Left lung (tissue), 10 donors: Measurements from ENCODE around the gene CCDC15. TPM values are rescaled to one million over a fixed set of nuclear protein-coding genes. Genes with fewer than 3 reads are reported as not detected.
"Not testable (repeated sequence)": the region's sequence is repeated elsewhere in the genome, so short reads cannot be mapped to it uniquely, and the experiment has no call there.

Experiments used
- ATAC-seq: fragments of 200-7000 bp; cut with Tn5 transposase; one replicate; pipeline ENCODE4 v1.9.1; 2020; ENCODE audit warnings: moderate library complexity
- DNase-seq, 4 donors: peaks; one replicate each; pipeline ENCODE4 v3.0.0-alpha.2; 2013 to 2020
- H3K27ac ChIP-seq, 2 donors: fragments of 200-600 bp; sonication (generic) in 1 of 2; one replicate each; pipeline versions ENCODE4 v1.5.0 to v1.8.0; 2020 to 2021
- H3K27me3 ChIP-seq, 2 donors: fragments of 200-600 bp; sonication (generic) in 1 of 2; one replicate each; pipeline versions ENCODE4 v1.5.0 to v1.8.0; 2020 to 2021
- H3K36me3 ChIP-seq, 2 donors: fragments of 200-600 bp; sonication (generic) in 1 of 2; one replicate each; pipeline versions ENCODE4 v1.5.0 to v1.8.0; 2020 to 2021
- H3K4me1 ChIP-seq, 2 donors: fragments of 200-600 bp; one replicate each; pipeline ENCODE4 v1.8.0; 2021
- H3K4me3 ChIP-seq, 2 donors: fragments of 200-600 bp; sonication (generic) in 1 of 2; one replicate each; pipeline versions ENCODE4 v1.5.0 to v1.8.0; 2020 to 2021; ENCODE audit warnings: mild to moderate bottlenecking in 1 of 2
- H3K9me3 ChIP-seq, 2 donors: fragments of 200-600 bp; sonication (generic) in 1 of 2; one replicate each; pipeline versions ENCODE4 v1.5.0 to v1.8.0; 2020 to 2021
- CTCF ChIP-seq, 2 donors: fragments of 200-600 bp; sonication (generic) in 1 of 2; IDR thresholded peaks; one replicate each; pipeline versions ENCODE4 v1.5.0 to v1.8.0; 2021; ENCODE audit warnings: antibody characterized with exemption in 2 of 2
- intact Hi-C, 2 donors: fragments of 100-400 bp; cut with DNase I; formaldehyde crosslinking; loops; one replicate each; pipeline versions ENCODE4 v1.11.2 to v1.14.2; 2022
- polyA plus RNA-seq, 6 donors: library from polyadenylated mRNA; unstranded; fragments of 120-200 nt; gene quantifications; one replicate each; pipeline ENCODE4 v1.2.1, GENCODE V29; 2013; ENCODE audit not compliant: insufficient read length in 6 of 6
- total RNA-seq, 2 donors: library from RNA; stranded (reverse); fragmentation: NEBNext Ultra II Directional; extraction: Animal tissue kit (Norgen Biotek cat#: 25700); gene quantifications; one replicate each; pipeline ENCODE4 v1.2.1, GENCODE V29; 2021
- donor health status: DM: no; HTN: yes; CAD: no.
- donor health status: DM: no; HTN: no; CAD: no.

Gene CCDC15
- total and polyA plus RNA-seq, 8 donors: 1.7 to 10.1 (median 6.4) TPM

DNA sequence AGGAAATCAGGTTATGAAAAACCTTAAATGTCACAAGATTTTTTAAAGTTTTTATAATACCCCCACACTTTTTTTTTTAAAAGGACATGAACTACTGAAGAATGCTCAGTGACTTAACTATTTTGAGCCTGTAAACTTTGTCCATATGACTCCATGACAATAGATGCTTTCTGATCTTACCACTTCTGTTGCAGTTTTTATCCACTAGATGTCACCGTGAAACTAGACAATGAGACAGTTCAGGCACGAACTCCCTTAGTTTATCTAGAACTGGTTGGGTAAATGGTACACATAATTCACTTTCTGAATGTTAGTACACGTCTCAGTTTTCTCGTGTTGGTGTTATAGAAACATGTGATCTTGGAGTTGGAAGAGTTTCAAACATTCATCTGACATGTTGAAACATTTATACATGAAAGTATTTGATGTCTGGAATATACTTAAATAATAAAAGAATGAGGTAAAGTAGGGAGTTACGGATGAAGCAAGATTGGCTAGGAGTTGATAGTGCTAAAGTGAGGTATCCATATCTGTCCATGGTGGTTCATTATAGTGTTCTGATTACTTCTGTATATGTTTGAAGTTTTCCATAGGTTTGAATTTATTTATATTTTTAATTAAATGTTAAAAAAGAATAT, 8.1 kb downstream of the CCDC15 start:
- peak; percentile 96 for ATAC-seq
- H3K27me3 ChIP-seq: no peaks in the 10 kb centered on the region
- no peak overlapping the region for H3K27ac ChIP-seq
- intact Hi-C loops: loop anchor here in 1 of 2 donors (10.0 kb wide), 1 partner anchor 183 kb away; no protein-coding TSS in a partner anchor
- H3K36me3 ChIP-seq: no peaks in the 10 kb centered on the region
- H3K9me3 ChIP-seq: no peaks in the 10 kb centered on the region
- H3K4me3 ChIP-seq: no peak overlapping the region
- TF ChIP-seq CTCF (IDR thresholded peaks at IDR 0.05): peak; percentile 52 to 60
- peak in 2 of 4 donors; percentile 49 to 77 for DNase-seq
- H3K4me1 ChIP-seq: no peaks in the 10 kb centered on the region

DNA sequence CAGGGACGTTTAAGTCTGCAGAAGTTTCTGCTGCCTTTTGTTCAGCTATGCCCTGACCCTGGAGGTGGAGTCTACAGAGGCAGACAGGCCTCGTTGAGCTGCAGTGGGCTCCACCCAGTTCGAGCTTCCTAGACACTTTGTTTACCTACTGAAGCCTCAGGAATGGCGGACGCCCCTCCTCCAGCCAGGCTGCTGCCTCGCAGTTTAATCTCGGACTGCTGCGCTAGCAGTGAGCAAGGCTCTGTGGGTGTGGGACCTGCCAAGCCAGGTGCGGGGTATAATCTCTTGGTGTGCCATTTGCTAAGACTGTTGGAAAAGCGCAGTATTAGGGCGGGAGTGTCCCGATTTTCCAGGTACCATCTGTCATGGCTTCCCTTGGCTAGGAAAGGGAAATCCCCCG, 14.2 kb downstream of the CCDC15 start:
- H3K9me3 ChIP-seq, H3K36me3 ChIP-seq, DNase-seq, H3K27me3 ChIP-seq, H3K4me3 ChIP-seq, H3K27ac ChIP-seq, H3K4me1 ChIP-seq, ATAC-seq: not testable (repeated sequence)
- intact Hi-C loops: loop anchor here in 1 of 2 donors (10.0 kb wide), 1 partner anchor 177 kb away; no protein-coding TSS in a partner anchor

- Histone ChIP-seq H3K9me3 (no peaks in the 10 kb centered on the region), H3K4me1 (no peaks in the 10 kb centered on the region), H3K27me3 (no peaks in the 10 kb centered on the region), H3K4me3 (no peak overlapping the region), H3K27ac (no peak overlapping the region), H3K36me3 (no peaks in the 10 kb centered on the region)
- TF ChIP-seq CTCF (IDR thresholded peaks at IDR 0.05): no peak
- intact Hi-C loops: no loop called here
- ATAC-seq (peak; percentile 71), DNase-seq (no peak)
Measured at GRCh38 chr11:124970925-124971324, 16.9 kb downstream of the CCDC15 start.

DNA sequence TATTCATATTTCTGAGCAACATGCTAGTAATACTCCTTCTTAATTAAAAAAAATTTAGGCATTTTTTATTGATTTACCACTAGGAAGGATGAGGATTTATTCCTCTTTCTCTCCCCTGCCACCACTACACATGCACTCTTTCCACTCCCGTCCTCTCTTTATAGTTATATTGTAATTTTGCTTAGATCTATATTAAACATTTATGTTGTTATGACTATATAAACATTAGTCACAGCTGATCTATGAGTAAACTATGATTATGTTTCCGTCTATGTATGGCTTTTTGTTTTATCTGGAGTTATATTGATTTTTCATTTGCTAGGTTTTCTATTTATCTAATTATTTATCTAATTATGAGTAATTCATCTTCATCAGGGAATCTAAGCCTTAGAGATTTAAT, 17.8 kb downstream of the CCDC15 start:
- H3K36me3 ChIP-seq: no peaks in the 10 kb centered on the region
- H3K9me3 ChIP-seq: no peaks in the 10 kb centered on the region
- H3K4me3 ChIP-seq: no peak overlapping the region
- H3K4me1 ChIP-seq: no peaks in the 10 kb centered on the region
- ATAC-seq: no peak
- intact Hi-C loops: no loop called here
- no peak overlapping the region for H3K27ac ChIP-seq
- TF ChIP-seq CTCF (IDR thresholded peaks at IDR 0.05): no peak
- H3K27me3 ChIP-seq: no peaks in the 10 kb centered on the region
- no peak for DNase-seq

GRCh38 chr11:124976531-124976930, 22.5 kb downstream of the CCDC15 start:
- intact Hi-C loops: no loop called here
- DNase-seq: no peak
- TF ChIP-seq CTCF (IDR thresholded peaks at IDR 0.05): no peak
- Histone ChIP-seq H3K36me3 (no peaks in the 10 kb centered on the region), H3K4me1 (no peaks in the 10 kb centered on the region), H3K27ac (no peak overlapping the region), H3K27me3 (no peaks in the 10 kb centered on the region), H3K4me3 (no peak overlapping the region), H3K9me3 (peaks cover 0 to 13% of the 10 kb centered on the region in 2 donors)
- ATAC-seq: no peak

DNA sequence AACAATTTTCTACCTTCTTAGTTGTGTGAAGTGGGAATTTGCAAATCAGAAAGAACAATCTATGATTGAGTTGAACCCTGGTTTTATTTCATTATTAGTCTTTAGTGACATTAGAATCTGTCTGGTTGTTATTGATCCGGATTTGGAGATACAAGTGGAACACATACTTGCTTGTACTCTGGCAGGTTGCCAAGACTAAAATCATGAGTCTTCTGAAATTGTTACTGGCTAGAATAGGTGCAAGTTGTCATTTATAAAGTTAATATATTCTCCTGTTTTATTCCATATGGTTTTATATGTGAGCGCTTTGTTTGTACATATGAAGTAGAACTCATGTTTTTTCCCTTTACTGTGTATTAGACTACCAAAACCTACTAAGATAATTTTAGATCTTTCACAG, 23.0 kb downstream of the CCDC15 start:
- DNase-seq (no peak), ATAC-seq (no peak)
- no peaks in the 10 kb centered on the region for H3K27me3 ChIP-seq
- H3K4me3 ChIP-seq: no peak overlapping the region
- no peak for TF ChIP-seq CTCF (IDR thresholded peaks at IDR 0.05)
- no peaks in the 10 kb centered on the region for H3K4me1 ChIP-seq
- H3K27ac ChIP-seq: no peak overlapping the region
- no peaks in the 10 kb centered on the region for H3K36me3 ChIP-seq
- intact Hi-C loops: no loop called here
- peaks cover 0 to 18% of the 10 kb centered on the region in 2 donors for H3K9me3 ChIP-seq
